Activated naive CD8-positive, alpha-beta T cell treated with anti-CD3 and anti-CD28 coated beads, Interleukin-2, amount 50 U/mL, for 24 hours (primary cell): ENCODE results near the gene C16orf92.

Source experiments
- ATAC-seq: fragments of 150-1000 bp; cut with Tn5 transposase; one replicate; pipeline ENCODE4 v1.10.0; 2021
- DNase-seq: peaks from one replicate; pipeline ENCODE4 v3.0.0; 2021
- H3K27ac Mint-ChIP-seq: one replicate; pipeline ENCODE4 v1.8.0; 2021; ENCODE audit warnings: mild to moderate bottlenecking, mixed read lengths
- H3K27me3 Mint-ChIP-seq: one replicate; pipeline ENCODE4 v1.8.0; 2021; ENCODE audit warnings: mixed read lengths
- H3K36me3 Mint-ChIP-seq: one replicate; pipeline ENCODE4 v1.8.0; 2021; ENCODE audit warnings: low read depth, mixed read lengths
- H3K4me1 Mint-ChIP-seq: one replicate; pipeline ENCODE4 v1.8.0; 2021; ENCODE audit warnings: mixed read lengths
- H3K4me3 Mint-ChIP-seq: one replicate; pipeline ENCODE4 v1.8.0; 2021; ENCODE audit warnings: mild to moderate bottlenecking, moderate library complexity, mixed read lengths
- H3K9me3 Mint-ChIP-seq: one replicate; pipeline ENCODE4 v1.8.0; 2021; ENCODE audit warnings: mixed read lengths

C16orf92 gene

DNA sequence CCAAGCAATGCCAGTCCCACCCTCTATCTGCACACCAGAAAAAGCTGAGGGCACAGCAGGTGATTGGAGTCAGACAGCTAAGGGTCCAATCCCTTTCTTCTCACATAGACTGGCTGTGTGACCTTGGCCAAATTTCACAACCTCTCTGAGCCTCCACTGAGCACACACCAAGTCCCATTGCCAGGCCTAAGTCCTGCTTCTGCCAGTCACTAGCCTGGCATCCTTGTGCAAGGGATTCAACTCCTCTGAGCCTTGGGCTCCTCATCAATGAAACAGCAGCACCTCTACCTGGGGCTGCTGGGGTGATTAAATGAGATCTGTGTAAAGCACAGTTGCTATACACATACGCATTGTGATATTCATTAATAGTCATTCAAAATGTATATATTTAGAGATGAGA lies 23.6 kb downstream of the C16orf92 start:
- no peaks in the 10 kb centered on the region for H3K27me3 Mint-ChIP-seq
- ATAC-seq (no peak), DNase-seq (no peak)
- H3K9me3 Mint-ChIP-seq, result no peaks in the 10 kb centered on the region
- no peaks in the 10 kb centered on the region for H3K36me3 Mint-ChIP-seq
- peaks cover 6% of the 10 kb centered on the region for H3K4me1 Mint-ChIP-seq
- H3K4me3 Mint-ChIP-seq, result no peak overlapping the region
- H3K27ac Mint-ChIP-seq, result no peak overlapping the region

DNA sequence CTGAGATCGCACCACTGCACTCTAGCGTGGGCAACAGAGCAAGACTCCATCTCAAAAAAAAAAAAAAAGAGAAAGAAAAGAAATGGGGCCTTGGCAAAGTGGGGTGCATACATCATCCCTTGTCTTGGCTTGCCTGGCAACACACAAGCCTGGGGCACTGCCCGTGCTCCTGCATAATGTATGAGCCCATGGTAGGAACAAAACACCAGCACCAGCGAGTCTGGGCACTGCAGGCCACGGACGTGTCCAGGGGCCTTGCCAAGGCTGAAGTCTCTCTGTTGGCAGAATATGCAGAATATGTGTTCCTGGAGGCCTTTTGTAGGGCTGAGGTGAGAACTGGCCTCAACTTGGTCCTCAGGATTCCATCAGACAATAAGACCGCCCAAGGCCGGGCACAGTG lies 26.9 kb downstream of the C16orf92 start:
- peaks cover 4% of the 10 kb centered on the region for H3K27me3 Mint-ChIP-seq
- ATAC-seq (no peak), DNase-seq (no peak)
- no peak overlapping the region for H3K27ac Mint-ChIP-seq
- peaks cover 20% of the 10 kb centered on the region for H3K4me1 Mint-ChIP-seq
- H3K36me3 Mint-ChIP-seq, result no peaks in the 10 kb centered on the region
- no peak overlapping the region for H3K4me3 Mint-ChIP-seq
- no peaks in the 10 kb centered on the region for H3K9me3 Mint-ChIP-seq

DNA sequence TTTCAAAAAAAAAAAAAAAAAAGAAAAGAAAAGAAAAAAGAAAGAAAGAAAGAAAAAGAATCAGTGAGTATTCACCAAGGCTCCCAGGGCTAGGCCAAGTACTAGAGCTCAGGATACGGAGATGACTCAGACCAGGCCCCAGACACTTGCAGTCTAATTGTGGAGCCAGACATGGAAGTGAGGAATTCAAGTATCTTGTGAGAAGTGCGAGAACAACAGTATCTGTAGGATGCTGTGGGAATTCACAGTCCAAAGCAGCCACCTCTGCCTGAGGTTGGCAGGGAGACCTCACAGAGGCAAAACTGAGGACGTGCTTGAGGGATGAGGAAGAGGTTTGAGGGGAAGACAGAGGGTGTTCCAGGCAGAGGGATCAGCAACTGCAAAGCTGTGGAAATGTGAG lies 28.5 kb downstream of the C16orf92 start:
- Mint-ChIP-seq H3K4me1 (peaks cover 21% of the 10 kb centered on the region), H3K9me3 (no peaks in the 10 kb centered on the region), H3K4me3 (peak overlapping the region; percentile 64), H3K27ac (no peak overlapping the region), H3K27me3 (peaks cover 5% of the 10 kb centered on the region), H3K36me3 (no peaks in the 10 kb centered on the region)
- ATAC-seq (no peak), DNase-seq (no peak)

DNA sequence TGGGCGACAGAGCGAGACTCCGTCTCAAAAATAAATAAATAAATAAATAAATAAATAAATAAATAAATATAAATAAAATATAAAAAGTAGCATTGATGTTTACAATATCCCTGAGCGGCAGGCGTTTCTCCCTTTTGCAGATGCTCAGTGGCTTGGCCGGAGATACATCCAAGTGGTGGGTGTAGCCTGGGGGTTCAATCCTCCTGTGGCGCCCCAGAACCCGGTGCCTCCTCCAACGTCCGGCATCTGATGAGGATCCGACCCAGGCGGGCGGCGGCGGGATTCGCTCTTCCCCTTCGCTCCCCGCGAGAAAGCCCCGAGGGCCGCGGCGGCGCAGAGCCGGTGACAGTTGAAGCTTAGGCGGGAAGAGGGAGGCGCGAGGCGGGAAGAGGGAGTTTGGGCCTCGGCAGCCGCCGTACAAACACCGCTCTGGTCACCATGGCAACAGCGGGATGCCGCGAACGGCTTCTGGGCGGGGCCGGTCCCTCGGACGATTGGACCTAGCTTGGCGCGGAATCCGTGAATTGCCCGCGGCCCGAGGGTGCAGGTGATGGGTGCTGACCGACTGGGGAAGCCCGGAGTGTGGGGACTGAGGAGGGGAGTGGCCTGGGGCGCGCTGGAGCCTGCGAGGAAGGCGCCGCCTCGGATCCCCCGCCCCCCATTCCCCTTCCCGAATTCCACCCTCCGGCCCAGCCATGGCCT lies 29.8 kb downstream of the C16orf92 start:
- Mint-ChIP-seq H3K27ac (peak overlapping the region; percentile 87), H3K27me3 (peaks cover 5% of the 10 kb centered on the region), H3K36me3 (no peaks in the 10 kb centered on the region), H3K4me3 (peak overlapping the region; percentile 82), H3K4me1 (peaks cover 21% of the 10 kb centered on the region), H3K9me3 (no peaks in the 10 kb centered on the region)
- ATAC-seq (peak; percentile 74), DNase-seq (peak; percentile 97)

DNA sequence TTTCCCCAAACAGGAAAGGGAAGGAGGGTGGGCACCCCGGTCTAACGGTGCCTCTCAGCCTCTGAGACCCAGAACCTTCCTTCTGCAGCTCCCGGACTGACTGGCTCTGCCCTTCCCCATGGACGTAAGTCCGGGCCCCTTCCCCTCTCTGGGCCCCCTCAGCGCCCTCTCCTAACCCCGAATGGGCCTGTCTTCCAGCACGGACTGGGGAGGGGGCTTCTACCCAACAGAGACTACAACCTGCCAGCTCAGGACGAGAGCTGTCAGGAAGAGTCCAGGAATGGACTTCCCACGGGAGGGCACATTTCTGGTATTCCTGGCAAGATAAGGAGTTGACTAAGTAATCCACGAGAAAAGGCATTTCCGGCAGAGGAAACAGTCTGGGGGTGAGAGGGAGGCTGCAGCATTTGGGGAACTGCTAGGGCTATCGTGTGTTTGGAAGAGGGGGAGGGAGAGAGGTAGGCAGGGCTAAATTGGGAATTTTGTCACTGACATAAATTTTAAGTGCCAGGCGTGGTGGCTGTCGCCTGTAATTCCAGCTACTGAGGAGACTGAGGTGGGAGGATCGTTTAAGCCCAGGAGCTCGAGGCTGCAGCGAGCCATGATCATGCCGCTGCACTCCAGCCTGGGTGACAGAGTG lies 30.5 kb downstream of the C16orf92 start:
- DNase-seq (no peak), ATAC-seq (no peak)
- Mint-ChIP-seq H3K4me3 (peak overlapping the region; percentile 82), H3K9me3 (no peaks in the 10 kb centered on the region), H3K4me1 (peaks cover 21% of the 10 kb centered on the region), H3K27me3 (peaks cover 5% of the 10 kb centered on the region), H3K36me3 (no peaks in the 10 kb centered on the region), H3K27ac (peak overlapping the region; percentile 64)

DNA sequence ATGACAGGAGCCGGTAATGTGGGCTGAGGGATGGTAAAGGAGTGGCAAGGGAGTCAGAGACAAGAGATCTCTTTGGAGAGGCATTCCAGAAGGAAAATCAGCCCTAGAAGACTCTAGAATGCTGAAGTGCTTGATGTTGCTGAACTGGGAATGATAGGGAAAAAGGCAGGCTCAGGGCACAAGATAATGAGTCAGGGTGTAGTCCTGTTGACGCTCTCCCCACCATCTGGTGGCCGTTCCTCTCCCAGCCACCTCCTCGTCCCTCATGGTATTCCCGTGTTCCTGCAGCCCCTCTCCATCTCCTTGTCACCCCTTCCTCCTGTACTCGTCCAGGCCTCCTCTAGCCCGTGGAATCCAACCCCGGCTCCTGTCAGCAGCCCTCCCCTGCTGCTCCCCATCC lies 31.5 kb downstream of the C16orf92 start:
- H3K27ac Mint-ChIP-seq, result no peak overlapping the region
- DNase-seq, result no peak
- no peaks in the 10 kb centered on the region for H3K9me3 Mint-ChIP-seq

DNA sequence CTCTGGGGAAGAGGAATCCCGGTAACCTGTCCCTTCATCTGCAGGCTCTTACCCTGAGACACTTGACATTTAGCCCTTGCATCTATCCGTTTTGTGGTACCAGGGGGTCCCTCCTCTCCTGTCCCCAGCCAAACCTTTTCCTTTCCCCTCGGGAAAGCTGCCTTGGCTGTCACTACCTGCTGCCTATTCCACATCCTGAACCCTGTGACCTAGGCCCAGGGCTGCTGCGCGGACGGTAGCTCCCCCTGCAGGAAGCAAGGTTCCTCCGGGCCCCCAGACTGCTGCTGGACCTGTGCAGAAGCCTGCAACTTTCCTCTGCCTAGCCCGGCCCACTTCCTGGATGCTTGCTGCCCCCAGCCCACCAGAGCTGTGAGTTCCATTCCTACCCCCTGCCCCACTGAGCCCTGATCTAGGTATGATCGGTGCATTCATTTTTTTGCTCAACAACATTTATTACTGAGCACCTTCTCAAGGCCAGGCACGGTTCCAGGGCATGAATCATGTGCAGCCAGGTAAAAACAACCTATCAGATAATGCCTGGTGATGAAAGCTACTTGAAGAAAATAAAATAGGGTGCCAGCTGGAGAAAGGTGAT lies 32.1 kb downstream of the C16orf92 start:
- peak; percentile 81 for ATAC-seq
- Mint-ChIP-seq H3K27me3 (peaks cover 5% of the 10 kb centered on the region), H3K36me3 (no peaks in the 10 kb centered on the region), H3K4me3 (peak overlapping the region; percentile 53), H3K27ac (no peak overlapping the region), H3K9me3 (no peaks in the 10 kb centered on the region), H3K4me1 (peaks cover 21% of the 10 kb centered on the region)
- peak; percentile 72 for DNase-seq

More for the DNA sequence above, 31.5 kb downstream of the C16orf92 start:
- Mint-ChIP-seq H3K36me3 (no peaks in the 10 kb centered on the region), H3K4me1 (peaks cover 21% of the 10 kb centered on the region), H3K27me3 (peaks cover 5% of the 10 kb centered on the region), H3K4me3 (no peak overlapping the region)
- ATAC-seq, result no peak

DNA sequence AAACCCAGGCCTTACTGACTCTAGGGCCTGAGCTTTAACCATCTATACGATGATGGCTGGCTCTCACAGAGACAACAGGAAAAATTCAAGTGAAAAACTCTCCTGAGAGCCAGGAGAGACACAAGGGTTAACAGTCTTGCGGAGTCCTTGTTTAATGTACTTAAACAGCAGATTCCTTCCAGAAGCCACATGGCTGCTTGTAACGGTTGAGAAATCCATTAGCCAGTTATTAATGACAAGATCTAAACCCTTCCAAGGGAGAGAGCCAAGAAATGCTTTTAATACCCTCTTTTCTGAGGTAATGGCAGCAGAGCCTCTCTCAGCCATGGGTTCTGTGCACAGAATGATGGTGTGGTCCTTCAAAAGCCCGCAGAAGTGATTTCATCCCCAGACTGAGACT lies 37.3 kb downstream of the C16orf92 start:
- DNase-seq, result no peak
- no peak for ATAC-seq
- H3K9me3 Mint-ChIP-seq, result no peaks in the 10 kb centered on the region
- H3K4me3 Mint-ChIP-seq, result no peak overlapping the region
- H3K4me1 Mint-ChIP-seq, result peaks cover 12% of the 10 kb centered on the region
- H3K27me3 Mint-ChIP-seq, result no peaks in the 10 kb centered on the region
- peaks cover 10% of the 10 kb centered on the region for H3K36me3 Mint-ChIP-seq
- no peak overlapping the region for H3K27ac Mint-ChIP-seq

DNA sequence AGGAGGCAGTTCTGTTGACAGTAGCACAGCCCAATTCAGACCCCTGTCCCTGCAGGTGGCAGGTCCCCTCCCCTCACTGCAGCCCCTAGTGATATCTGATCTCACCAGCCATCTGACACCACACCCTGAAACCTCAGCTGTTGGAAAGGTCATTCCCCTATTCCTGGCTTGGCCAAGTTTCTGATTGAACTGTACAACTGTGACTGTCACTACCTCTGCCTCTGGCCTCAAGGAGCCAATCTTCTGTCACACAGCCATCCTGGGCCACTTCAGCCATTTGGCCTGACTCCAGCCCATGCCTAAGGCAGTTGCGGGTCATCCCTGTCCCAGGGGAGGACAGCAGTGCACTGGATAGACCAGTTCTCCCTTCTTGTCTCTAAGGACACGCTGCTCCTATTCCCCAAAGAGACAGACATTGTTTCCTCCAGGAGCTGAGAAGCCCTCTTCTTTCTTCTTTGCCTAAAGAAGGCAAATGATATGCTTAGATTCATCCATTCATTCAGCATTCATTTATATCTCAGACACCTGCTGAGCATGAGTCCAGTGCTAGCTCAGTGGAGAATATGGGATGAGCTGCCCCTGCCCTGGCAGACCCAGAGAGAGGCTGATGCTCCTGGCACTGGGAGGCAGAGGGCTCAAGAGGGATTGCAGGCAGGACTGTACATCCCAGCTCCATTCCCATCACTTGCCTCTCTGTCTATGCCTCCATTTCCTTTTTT lies 38.0 kb downstream of the C16orf92 start:
- Mint-ChIP-seq H3K27ac (no peak overlapping the region), H3K4me3 (no peak overlapping the region), H3K9me3 (no peaks in the 10 kb centered on the region), H3K27me3 (no peaks in the 10 kb centered on the region), H3K36me3 (peaks cover 15% of the 10 kb centered on the region), H3K4me1 (peaks cover 13% of the 10 kb centered on the region)
- ATAC-seq, result no peak
- DNase-seq, result no peak

DNA sequence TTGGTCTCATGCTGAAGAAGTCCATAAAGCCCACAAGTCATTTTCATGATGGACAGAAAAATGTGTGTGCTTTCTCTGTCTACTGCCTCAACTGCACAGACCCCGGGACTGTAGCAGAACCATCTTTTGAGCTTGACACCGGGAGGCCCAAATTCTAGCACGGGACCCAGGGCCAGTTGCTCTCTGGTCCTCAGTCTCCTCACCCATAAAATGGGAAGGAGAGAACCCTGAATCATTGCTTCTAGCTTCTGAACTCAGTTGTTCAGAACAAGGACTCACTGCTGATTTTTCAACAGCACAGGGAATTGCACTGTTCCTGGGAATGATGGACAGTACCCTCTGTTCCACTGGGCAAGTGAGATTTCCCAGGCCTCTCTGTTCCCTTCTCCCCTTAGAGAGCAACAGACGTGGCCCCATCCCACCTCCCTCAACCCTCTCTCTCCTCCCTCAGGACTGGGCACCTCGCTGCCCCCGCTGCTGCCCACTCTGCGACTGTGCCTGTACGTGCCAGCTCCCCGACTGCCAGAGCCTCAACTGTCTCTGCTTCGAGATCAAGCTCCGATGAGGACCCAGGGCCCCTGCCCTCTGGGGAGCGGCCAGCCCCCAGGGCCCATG lies 40.4 kb downstream of the C16orf92 start:
- H3K36me3 Mint-ChIP-seq, result peaks cover 36% of the 10 kb centered on the region
- no peaks in the 10 kb centered on the region for H3K27me3 Mint-ChIP-seq

DNA sequence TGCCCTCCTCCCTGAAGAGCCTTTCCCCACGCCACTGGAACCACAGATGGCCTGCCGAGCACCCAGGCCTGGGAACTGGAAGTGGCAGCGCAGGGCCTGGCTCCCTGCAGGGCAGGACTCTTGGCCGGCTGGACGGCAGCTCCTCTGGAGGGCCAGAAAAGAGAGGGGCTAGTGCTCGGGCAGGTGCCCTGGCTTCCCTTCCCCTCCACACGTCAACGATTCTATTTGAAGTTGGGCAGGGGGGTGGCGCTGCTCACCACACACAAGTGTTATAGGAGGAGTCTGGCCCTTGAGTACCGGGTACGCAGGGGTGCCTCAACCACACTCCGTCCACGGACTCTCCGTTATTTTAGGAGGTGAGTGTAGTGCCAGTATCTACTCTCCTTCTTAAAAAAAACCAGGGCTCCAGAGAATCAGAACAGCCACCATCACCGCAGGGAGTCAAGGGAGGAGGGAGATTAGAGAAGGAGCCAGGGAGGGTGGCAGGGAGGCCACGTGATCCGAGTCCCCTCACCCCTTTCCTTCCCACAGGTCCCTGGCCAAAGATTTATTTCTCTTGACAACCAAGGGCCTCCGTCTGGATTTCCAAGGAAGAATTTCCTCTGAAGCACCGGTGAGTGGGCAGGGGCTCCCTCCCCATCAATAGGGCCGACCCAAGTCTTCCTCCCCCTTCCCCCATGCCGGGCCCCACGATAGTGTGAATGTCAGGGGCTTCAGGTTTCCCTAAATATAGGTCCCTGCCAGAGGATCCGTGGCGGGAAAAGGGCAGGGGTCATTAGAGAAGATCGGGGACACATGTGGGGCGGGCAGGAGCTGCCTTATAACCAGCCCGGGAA lies 41.1 kb downstream of the C16orf92 start:
- DNase-seq, result peak; percentile 77
- H3K4me3 Mint-ChIP-seq, result peak overlapping the region; percentile 91
- H3K36me3 Mint-ChIP-seq, result peaks cover 44% of the 10 kb centered on the region
- H3K4me1 Mint-ChIP-seq, result peaks cover 37% of the 10 kb centered on the region
- H3K27ac Mint-ChIP-seq, result peak overlapping the region; percentile 95
- no peaks in the 10 kb centered on the region for H3K27me3 Mint-ChIP-seq
- no peaks in the 10 kb centered on the region for H3K9me3 Mint-ChIP-seq
- ATAC-seq, result peak; percentile 41

More for the DNA sequence above, 40.4 kb downstream of the C16orf92 start:
- ATAC-seq (no peak), DNase-seq (no peak)
- Mint-ChIP-seq H3K27ac (peak overlapping the region; percentile 95), H3K9me3 (no peaks in the 10 kb centered on the region), H3K4me1 (peaks cover 30% of the 10 kb centered on the region), H3K4me3 (peak overlapping the region; percentile 91)

DNA sequence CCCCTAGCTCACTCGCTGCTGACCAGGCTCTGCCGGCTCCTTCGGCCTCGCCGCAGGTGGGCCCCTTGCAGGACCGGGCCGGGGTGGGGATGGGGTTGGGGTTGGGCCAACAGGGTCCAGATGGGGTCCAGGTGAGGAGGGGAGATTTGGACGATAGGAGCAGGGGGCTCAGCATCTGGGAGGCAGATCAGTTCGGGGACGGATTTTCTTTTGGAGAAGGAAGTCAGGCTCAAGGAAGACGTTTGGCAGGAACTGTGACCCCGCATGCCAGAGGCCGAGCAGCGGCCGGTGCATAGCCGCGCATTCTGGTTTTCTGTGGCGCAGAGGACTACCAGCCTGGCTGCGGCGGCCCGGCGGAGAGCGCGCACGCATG lies 41.7 kb downstream of the C16orf92 start:
- H3K4me1 Mint-ChIP-seq, result peaks cover 41% of the 10 kb centered on the region
- ATAC-seq (no peak), DNase-seq (no peak)
- H3K27ac Mint-ChIP-seq, result peak overlapping the region; percentile 95
- H3K27me3 Mint-ChIP-seq, result no peaks in the 10 kb centered on the region
- peaks cover 50% of the 10 kb centered on the region for H3K36me3 Mint-ChIP-seq
- peak overlapping the region; percentile 91 for H3K4me3 Mint-ChIP-seq
- H3K9me3 Mint-ChIP-seq, result no peaks in the 10 kb centered on the region

DNA sequence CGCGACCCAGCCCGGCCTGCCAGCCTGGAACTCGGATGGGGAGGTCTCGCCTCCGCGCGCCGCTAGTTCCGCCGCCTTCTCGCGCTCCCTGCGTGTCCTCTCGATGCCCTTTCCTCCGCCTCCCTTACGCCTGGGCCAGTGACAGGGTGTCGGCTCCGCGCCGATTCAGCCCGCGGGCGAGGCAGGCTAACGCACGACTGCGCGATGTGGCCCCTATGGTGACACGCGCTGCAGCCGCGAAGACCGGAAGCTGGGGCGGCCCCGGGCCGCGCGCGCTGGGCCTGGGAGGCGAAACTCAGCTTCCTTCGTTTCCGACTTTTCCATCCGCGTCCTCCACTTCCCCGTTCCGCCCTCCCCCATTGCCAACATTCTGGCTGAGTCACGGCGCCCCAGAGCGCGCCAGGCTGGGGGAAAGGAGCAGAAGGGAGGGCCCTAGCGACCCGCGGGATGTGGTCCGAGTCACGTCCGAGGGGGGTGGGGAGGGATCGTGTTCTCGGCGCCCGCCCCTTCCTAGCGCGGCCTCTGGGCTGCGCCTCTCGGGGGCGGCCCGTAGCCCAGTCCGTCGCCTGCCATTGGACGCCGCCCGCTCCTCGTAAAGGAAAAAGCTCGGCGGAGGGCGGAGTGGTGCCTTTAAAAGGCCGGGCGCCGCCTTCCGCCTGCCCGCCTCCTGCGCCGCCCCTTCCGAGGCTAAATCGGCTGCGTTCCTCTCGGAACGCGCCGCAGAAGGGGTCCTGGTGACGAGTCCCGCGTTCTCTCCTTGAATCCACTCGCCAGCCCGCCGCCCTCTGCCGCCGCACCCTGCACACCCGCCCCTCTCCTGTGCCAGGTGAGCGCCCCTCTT lies 42.3 kb downstream of the C16orf92 start, which contains the start of gene ALDOA:
Gene ALDOA (plus strand): TSS at position 659 of the 841 bp plus-strand sequence. CDS start 1,138 bp downstream, outside the sequence.
- Mint-ChIP-seq H3K27ac (peak within 1 kb of the TSS; percentile 95), H3K4me1 (peaks cover 43% of the 10 kb centered on the region), H3K27me3 (no peaks in the 10 kb centered on the region), H3K36me3 (peaks cover 55% of the 10 kb centered on the region), H3K4me3 (peak within 1 kb of the TSS; percentile 91), H3K9me3 (no peaks in the 10 kb centered on the region)
- DNase-seq (peak; percentile 99), ATAC-seq (peak; percentile 87)
